Left hindlimb (tissue), 1 donor: Measurements from ENCODE around the gene RIMS4.
A peak's percentile ranks its signal among the peaks of the same experiment; 100 is the strongest.

ENCODE experiments used
- DNase-seq: peaks from one replicate; pipeline ENCODE4 v3.0.0-alpha.2; 2018

The RIMS4 gene

DNA sequence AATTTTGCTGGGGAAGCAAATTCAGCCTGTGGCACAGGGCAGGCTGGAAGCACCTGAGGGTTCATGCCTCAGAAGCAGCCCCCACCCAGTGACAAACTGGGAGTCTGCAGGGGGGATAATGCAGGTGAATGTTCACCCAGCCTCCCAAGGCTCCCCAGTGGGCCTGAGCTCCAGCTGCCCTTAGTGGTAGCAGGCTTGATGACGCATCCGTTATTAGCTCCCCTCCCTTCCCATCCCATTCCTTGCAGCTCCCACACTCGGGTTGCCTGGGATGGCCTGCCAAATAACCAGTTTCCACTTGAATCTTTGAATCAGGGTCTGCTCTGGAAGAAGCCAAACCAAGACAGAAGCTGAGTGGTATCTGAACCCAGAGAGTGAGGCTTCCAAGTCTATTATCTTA, 48.9 kb downstream of the RIMS4 start:
- no peak for DNase-seq

DNA sequence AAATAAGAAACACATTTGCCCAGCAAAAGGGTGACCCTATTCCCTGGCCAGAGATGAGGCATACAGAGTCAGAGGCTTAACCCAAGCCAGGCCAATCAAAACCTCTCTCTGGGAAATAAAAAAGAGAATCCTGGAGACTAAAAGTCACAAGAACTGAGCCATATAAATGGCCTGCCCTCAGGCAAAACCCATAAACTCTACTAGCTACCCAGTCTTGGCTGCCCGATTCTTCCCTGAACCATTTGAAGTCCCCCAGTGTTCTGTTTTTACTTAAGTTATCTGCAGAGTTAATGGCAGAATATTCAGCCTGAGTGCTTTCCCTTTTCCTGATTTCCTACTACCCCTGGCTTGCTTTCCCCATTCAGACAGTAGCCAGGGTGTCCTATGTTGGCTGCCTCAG, 50.8 kb downstream of the RIMS4 start:
- DNase-seq: no peak

DNA sequence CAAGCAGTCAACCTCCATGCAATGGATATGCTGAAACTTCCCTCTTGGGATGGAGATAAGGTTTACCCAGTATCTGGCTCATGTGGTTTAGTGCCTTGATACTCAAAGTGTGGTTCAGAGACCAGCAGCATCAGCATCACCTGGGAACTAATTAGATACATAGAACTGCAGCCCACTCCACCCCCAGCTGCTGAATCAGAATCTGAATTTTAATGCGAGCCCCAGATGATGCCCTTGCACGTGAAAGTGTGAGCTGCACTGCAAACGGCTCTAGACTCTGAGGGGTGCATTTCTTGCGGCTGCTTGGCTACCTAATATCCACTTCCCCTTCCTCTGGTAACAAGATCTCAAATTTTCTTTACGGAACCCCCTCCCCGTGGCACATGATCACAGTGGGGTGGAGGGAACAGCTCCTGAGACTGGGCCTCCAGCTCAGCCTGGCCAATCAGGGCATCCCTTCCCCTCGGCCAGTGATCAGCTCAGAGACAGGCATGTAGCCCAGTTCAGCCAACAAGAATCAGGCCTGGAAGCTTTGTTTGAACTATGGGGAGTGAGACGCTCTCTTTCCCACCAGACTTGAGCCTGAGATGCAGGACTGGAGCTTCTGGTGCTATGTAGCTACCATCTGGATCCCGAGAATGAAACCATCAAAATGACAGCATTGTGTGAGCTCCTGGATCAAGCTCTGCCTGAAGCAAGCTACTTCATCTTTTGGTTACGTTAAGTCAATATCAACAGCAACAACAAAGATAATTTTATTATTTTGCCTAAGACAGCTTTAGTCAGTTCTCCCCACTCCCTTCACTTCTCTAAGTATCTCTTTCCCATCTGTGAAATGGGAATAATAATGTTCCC, 51.9 kb downstream of the RIMS4 start:
- no peak for DNase-seq

DNA sequence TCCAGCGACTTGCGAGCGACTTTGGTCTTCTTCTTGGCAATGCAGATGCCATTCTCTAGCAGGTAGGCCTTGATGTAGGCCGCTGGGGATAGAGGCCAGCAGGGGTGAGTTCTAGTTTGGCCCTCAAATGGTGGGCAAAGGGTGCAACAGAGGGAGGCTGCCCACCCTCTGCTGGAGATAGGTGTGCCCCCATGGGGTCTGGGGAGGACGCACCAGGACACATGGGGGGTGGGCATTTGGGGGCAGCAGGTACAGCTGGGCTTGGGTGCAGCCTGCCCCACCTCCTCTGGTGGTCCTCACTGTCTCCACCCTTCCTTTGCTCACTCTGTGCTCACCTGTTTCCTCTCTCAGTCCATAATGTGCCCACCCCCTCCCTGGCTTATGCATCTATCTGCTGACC, 53.4 kb downstream of the RIMS4 start:
- DNase-seq: no peak

DNA sequence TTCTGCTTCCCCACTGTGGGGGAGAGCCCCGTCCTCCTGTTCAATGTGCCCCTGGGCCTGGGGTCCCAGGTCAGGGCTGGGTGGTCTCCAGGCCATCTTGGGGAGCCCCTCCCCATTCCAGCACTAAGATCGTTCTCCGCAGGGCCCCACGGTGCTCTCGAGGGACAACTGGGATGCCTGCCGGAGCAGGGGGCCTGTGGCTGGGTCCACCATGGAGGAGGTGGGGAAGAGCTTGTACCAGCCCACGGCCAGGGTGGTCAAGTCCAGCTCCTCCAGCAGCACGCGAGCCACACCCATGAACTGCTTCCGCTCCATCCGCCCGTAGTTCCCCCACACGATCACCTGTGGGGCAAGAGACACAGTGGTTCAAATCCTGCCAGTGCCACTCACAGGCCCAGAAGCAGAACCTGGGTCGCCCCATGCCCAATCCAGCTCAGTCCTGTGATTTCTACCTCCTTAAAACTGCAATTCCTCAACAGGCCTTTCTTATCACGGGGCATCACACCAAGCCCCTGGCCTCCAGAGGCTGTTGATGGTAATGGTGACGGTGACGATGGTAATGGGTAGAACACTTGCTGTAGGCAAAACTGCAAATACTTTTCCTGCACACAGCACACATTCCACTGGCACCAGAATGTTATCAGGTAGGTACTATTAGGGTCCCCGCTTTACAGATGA, 54.2 kb downstream of the RIMS4 start:
- DNase-seq: no peak

DNA sequence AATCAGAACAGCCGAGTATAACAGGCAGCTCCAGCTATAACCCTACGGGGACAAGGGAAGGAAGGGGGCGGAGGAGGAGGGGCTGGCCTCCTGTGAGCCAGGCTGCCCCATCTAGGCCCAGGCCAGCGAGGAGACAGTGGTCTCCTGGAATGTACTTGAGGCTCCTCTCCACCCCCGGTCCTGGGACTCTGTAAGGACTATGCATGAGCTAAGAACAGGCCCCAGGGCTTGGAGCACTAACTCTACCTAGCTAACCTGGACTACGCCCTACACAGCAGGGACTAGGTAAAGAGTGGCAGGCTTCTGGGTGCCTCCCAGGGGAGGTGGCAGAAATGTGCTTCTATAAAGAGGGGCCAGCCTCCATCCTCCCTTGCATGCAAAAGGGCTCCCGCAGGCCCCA, 55.8 kb downstream of the RIMS4 start:
- no peak for DNase-seq

DNA sequence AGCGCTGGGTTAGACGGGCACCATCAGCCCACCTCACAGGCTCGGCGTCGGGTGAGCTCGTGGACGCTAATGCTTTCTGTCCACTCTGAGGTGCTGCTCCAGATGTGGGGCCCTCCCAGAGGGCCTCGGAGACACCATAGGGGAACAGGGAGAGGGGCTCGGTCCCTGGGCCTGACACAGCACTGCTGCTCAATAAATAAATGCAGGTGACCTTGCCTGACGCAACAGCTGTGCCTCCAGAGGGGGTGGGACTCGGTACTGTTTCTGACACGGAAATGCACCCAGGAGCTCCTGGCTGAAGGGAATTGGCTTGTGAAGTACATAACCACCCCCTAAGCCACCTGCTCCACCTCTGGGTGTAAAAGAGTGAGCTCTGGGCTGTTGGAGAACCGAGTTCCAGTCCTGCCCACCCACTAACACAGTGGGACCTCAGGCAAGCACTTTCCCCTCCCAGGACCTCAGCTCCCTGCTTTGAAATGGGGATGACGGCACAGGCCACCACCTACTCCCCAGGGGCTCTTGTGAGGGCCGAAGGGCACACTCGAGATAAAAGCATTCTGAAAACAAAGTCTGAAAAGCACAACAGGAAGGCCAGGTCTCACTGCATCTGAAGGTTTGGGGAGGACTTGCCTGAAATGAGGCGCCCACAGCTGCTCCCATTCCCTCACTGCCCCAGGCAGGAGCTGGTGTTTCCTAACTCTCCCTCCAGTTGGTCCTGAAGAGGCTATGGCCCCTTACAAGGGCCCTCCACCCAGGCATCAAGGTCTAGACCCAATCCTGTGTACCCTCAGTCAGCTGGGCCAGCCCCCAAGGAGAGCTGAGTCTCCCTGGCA, 58.0 kb downstream of the RIMS4 start:
- DNase-seq: no peak

DNA sequence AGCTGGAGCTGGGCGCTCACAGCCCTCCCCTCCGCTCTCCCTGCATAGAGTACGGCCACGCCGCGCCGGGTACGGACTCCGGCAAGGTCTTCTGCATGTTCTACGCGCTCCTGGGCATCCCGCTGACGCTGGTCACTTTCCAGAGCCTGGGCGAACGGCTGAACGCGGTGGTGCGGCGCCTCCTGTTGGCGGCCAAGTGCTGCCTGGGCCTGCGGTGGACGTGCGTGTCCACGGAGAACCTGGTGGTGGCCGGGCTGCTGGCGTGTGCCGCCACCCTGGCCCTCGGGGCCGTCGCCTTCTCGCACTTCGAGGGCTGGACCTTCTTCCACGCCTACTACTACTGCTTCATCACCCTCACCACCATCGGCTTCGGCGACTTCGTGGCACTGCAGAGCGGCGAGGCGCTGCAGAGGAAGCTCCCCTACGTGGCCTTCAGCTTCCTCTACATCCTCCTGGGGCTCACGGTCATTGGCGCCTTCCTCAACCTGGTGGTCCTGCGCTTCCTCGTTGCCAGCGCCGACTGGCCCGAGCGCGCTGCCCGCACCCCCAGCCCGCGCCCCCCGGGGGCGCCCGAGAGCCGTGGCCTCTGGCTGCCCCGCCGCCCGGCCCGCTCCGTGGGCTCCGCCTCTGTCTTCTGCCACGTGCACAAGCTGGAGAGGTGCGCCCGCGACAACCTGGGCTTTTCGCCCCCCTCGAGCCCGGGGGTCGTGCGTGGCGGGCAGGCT, 60.1 kb downstream of the RIMS4 start:
- no peak for DNase-seq

DNA sequence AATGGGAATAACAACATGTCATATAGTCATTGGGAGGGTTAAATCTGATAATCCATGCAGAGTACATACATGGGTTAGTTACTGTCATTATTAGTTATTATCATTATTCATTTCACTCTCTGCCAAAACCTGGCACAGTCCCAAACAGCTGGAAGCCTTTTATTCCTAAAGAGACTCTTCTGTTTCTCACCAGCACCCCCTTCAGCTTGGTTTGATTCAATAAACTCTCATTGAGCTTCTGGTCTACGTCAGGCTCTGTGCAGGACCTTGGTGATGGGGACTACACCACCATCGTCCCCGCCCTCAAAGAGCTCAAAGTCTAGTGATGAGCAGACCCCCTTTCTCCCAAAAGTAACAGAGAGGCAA, 62.4 kb downstream of the RIMS4 start:
- no peak for DNase-seq

DNA sequence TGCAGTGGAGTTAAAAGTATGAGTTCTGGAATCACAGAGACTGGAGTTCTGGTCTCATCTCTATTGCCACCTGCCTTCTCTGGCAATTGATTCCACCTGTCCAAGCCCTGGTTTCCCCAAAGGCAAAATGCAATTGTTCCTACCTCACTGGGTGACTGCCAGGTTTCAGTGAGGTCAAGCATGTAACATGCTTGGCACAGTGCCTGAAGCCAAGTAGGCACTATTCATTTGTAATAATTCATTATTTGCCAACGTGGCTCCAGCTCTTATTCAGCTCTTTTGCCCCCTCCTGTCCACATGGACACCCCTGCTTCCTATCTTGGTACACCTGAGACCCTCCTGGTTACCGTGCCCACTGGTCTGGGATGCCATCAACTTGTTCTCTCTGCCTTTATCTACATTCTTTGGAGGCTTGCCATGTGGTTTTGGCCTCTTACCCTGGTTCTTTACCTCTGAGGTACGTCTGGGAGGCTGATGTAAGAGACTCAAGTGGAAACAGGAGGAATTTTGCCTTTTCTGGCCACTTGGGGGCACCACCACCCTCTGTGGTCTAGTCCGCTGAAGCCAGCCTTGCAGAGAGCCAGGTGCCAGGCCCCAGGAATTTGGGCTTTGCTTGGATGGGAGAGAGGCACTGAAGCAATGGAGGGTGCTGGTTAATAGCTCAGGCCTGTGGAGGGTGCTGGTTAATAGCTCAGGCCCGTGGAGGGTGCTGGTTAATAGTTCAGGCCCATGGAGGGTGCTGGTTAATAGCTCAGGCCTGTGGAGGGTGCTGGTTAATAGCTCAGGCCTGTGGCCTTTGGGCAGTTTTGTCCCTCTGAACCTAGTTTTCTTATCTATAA, 63.0 kb downstream of the RIMS4 start:
- peak; percentile 72 for DNase-seq

DNA sequence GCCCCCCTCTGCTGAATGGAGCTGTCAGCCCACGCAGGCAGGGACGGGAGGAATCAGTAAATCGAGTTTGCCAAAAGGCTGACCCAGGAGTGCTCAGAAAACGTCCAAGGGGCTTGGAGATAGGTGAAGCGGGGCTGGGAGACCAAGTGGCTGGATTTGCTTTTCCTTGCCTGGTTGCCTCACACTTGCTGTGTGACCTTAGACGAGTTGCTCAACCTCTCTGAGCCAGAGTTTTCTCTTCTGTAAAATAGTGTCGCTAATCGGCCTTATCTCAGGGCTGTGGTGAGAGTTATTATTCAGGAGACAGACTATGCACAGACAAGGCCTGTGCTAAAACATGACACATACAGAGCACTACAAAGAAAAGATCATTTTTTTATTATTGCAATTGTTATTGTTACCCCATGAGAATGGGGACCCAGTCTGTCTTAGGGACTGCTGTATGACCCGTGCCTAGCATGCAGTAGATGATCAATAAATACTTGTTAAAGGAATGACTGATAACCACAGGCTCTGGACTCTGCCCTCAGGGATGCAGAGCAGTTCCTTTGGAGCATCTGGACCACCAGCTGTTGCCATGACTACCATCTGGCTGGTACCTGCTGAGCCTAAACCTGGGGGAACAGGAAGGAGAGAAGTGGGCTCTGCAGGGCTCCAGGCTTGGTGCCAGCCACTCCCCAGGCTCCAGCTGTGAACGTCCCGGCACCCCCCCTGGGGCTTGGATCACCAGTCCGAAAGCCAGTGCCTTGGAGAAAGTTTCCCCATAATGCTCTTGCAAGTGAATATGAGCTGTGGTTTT, 63.8 kb downstream of the RIMS4 start:
- no peak for DNase-seq

DNA sequence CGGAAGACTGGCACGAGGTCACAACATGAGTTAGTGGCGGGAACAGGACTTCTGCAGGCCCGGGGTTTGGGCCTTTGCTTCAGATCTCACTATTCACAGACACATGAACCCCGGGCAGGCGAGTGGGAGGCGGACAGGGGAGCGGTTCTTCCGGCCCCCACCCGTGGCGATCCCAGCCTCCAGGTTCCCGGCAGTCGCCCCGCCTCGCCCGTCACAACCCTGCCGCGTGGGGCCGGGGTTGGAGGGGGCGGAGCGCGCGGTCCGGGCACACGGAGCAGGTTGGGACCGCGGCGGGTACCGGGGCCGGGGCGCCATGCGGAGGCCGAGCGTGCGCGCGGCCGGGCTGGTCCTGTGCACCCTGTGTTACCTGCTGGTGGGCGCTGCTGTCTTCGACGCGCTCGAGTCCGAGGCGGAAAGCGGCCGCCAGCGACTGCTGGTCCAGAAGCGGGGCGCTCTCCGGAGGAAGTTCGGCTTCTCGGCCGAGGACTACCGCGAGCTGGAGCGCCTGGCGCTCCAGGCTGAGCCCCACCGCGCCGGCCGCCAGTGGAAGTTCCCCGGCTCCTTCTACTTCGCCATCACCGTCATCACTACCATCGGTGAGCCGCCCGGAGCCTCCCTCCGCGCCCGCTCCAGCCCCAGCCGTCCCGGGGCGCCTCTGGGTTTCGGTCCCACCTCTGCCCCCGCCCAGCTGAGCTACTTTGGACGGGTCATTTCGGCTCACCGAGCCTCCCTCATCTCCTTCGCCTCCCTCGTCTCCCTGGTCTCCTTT, 64.6 kb downstream of the RIMS4 start, which contains the start of gene KCNK15:
Gene KCNK15, plus strand, starts transcription at position 268 of the 769 bp plus-strand sequence. Its CDS starts 46 bp downstream, at position 314.
- DNase-seq: peak; percentile 61

DNA sequence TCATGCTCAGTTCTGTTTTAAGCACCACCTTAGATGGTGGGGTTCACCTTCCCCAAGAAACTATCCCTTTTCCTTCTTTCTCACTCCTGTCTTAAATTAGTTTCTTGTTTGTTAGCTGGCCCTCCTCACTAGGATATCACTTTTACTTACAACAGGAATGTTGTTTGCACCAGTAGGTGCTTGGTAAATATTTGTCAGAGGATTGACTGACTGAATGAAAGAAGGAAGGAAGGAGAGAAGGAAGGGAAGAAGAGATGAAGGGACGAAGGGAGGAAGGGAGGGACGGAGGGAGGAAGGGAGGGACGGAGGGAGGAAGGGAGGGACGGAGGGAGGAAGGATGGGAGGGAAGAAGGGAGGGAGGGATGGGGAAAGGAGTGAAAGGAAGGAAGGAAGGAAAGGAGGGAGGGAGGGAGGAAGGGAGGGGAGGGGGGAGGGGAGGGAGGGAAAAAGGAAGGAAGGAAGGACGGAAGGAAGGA, 65.2 kb downstream of the RIMS4 start:
- no peak for DNase-seq

DNA sequence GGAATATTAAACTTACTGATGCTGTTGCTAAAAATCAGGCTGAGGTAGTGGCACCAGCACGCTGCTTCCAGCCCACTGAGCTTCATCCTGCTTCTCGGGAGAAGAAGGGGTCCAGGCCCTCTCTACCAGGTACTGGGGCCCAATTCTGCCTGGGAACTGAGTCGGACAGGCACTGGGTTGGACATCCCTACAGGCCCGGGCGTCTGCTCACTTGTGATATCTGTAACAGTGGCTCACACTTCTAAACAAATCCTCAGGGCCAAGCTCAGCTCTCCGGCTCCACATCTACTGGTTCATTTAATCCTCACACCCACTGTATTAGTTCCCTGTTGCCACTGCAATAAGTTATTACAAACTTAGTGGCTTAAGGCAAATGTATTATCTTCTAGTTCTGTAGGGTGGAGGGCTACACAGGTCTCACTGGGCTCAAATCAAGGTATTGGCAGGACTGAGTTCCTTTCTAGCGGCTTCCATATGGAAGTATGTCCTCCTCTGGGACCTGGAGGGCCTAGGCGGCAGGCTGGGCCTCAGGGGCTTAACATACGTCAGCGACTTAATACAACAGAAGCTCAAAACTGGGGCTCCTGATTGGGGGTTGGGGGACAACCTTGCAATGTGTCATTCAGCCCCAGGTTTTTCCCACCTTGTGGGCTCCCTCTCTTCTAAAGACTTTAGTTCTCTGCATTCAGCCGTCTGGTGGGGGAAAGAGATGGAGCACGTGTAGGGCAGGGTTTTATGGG, 66.3 kb downstream of the RIMS4 start:
- DNase-seq: no peak

DNA sequence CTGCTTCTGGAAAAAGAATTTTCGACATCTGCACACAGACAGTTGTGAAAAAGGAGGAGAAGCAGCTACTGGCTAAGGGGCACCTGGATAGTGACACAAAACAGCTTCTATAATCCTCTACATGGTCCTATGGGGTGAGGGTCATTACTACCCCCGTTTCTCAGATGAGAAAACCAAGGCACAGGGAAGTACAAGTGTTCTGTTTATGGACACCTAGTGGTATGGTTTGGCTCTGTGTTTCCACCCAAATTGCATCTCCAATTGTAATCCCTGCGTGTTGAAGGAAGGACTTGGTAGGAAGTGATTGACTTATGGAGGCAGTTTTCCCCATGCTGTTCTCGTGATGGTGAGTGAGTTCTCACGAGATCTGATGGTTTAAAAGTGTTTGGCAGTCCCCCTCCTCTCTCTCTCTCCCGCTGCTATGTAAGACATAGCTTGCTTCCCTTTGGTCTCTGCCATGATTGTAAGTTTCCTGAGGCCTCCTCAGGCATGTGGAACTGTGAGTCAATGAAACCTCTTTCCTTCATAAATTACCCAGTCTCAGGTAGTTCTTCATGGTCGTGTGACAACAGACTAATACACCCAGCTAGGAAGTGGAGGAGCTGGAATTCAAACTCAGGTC, 67.2 kb downstream of the RIMS4 start:
- DNase-seq: no peak

DNA sequence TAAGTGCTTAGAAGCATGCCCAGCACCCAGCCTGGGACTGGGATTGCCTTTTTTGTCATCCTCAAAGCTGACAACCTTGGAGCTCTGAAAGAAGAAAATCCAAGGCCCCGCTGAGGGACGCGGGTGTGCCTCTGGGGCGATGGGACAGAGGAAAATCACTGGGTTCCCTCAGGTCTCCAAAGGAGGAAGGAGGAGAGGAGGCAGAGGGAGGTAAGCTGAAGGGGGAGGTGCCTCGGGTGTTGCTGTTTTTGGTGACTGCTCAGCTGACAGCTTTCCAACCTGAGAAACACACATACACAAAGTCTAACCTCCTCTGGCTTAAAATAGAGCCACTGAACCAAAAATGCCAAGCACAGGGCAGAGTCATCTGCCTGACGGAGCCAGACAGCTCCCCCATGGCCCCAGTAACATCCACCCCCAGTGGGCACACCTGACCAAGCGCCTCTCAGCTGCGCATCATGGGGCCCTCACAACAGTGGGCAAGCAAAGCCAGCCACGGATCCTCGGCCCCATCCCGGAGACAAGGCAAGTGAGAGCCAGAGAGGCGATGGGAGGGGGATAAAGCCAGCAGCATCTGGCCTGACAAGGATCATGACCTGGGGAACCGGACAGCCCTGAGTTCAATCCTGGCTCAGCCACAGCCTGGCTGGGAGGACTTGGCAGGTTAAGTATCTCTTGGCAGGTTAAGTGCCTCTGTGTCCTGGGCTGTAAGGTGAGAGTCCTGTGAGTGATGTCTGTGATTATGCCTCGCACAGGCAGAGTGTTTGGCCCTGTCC, 67.9 kb downstream of the RIMS4 start:
- no peak for DNase-seq

DNA sequence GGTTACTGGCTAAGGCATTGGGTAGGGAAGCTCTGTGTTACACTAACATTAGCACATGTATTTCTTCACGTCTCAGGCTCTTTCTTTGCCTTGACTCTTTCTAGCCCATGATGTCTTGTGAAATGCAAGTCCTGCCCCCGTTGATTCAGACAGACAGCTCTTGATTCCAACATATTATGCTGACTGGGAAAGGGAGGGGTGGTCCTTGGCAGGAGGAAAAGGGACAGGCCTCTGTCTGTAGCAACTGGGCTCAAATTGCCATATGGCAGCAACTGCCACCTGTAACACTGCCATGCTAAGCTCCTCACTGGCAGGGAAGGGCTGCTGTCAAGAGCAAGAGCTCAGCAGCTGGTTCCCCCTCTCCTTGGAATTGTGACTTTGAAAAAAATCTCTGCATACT, 70.4 kb downstream of the RIMS4 start:
- DNase-seq: no peak
